Astrocyte (in vitro differentiated cells and primary cell): Measurements from ENCODE around the gene CD200. TPM values are rescaled to one million over a fixed set of nuclear protein-coding genes. Genes with fewer than 3 reads are reported as not detected.
A peak's percentile ranks its signal among the peaks of the same experiment; 100 is the strongest.

ENCODE experiments used
- DNase-seq: peaks from one replicate; pipeline ENCODE4 v3.0.0-alpha.2; 2010; ENCODE audit warnings: low read depth
- FAIRE-seq: peaks from 2 replicates; lab custom pipeline; 2011; peaks lifted over from hg19 to GRCh38; lab: Jason Lieb, UNC
- H2AFZ ChIP-seq: 2 replicates; pipeline ENCODE4 v1.6.0; 2012; ENCODE audit warnings: low read depth, low read length, inconsistent platforms
- H3K27ac ChIP-seq: 2 replicates; pipeline ENCODE4 v1.5.1; 2011; ENCODE audit warnings: low read depth, low read length, inconsistent platforms
- H3K27me3 ChIP-seq: 2 replicates; pipeline ENCODE4 v1.6.0; 2011; ENCODE audit warnings: low read length, inconsistent platforms; ENCODE audit not compliant: insufficient read depth
- H3K36me3 ChIP-seq: 2 replicates; pipeline ENCODE4 v1.5.1; 2011; ENCODE audit warnings: low read length, inconsistent platforms; ENCODE audit not compliant: insufficient read depth
- H3K4me1 ChIP-seq: 2 replicates; pipeline ENCODE4 v1.5.1; 2011; ENCODE audit warnings: low read length, inconsistent platforms; ENCODE audit not compliant: insufficient read depth
- H3K4me2 ChIP-seq: 2 replicates; pipeline ENCODE4 v1.6.0; 2012; ENCODE audit warnings: low read length, inconsistent platforms
- H3K4me3 ChIP-seq: 2 replicates; pipeline ENCODE4 v1.5.1; 2011; ENCODE audit warnings: low read depth, mild to moderate bottlenecking, low read length, inconsistent platforms; ENCODE audit not compliant: insufficient read depth
- H3K79me2 ChIP-seq: 2 replicates; pipeline ENCODE4 v1.6.0; 2012; ENCODE audit warnings: mild to moderate bottlenecking, low read length, inconsistent platforms; ENCODE audit not compliant: insufficient read depth
- H3K9ac ChIP-seq: 2 replicates; pipeline ENCODE4 v1.6.0; 2012; ENCODE audit warnings: mild to moderate bottlenecking, low read length, inconsistent platforms
- H3K9me3 ChIP-seq: 2 replicates; pipeline ENCODE4 v1.5.1; 2012; ENCODE audit warnings: low read depth, mild to moderate bottlenecking, low read length, inconsistent platforms; ENCODE audit not compliant: insufficient read depth
- H4K20me1 ChIP-seq: 2 replicates; pipeline ENCODE4 v1.6.0; 2012; ENCODE audit warnings: low read length, inconsistent platforms; ENCODE audit not compliant: insufficient read depth
- H3K27ac Mint-ChIP-seq: one replicate; pipeline ENCODE4 v1.8.0; 2021; ENCODE audit warnings: mild to moderate bottlenecking, mixed read lengths; ENCODE audit not compliant: unreplicated experiment
- H3K27me3 Mint-ChIP-seq: one replicate; pipeline ENCODE4 v1.8.0; 2021; ENCODE audit warnings: low read depth, mixed read lengths; ENCODE audit not compliant: unreplicated experiment
- H3K36me3 Mint-ChIP-seq: one replicate; pipeline ENCODE4 v1.8.0; 2021; ENCODE audit warnings: low read depth, mixed read lengths; ENCODE audit not compliant: unreplicated experiment
- H3K4me1 Mint-ChIP-seq: one replicate; pipeline ENCODE4 v1.8.0; 2021; ENCODE audit warnings: low read depth, mixed read lengths; ENCODE audit not compliant: unreplicated experiment
- H3K4me3 Mint-ChIP-seq: one replicate; pipeline ENCODE4 v1.8.0; 2021; ENCODE audit warnings: mild to moderate bottlenecking, moderate library complexity, mixed read lengths; ENCODE audit not compliant: unreplicated experiment
- H3K9me3 Mint-ChIP-seq: one replicate; pipeline ENCODE4 v1.8.0; 2021; ENCODE audit warnings: mild to moderate bottlenecking, mixed read lengths; ENCODE audit not compliant: unreplicated experiment
- EZH2 ChIP-seq: IDR thresholded peaks from 2 replicates; pipeline ENCODE4 v1.6.1; 2012; ENCODE audit warnings: mild to moderate bottlenecking, low read length, inconsistent platforms; ENCODE audit not compliant: insufficient read depth
- total RNA-seq: library from RNA; stranded (reverse); gene quantifications from 2 replicates; pipeline ENCODE4 v1.2.1, GENCODE V29; 2021
- TF ChIP-seq, protein P1 (sequence below): IDR thresholded peaks from 2 replicates; pipeline ENCODE4 v1.5.1; 2011; ENCODE audit warnings: low read depth, mild to moderate bottlenecking, inconsistent platforms, low read length, moderate library complexity; ENCODE audit not compliant: insufficient read depth

The CD200 gene
- total RNA-seq, 1 donor from 2014 or later = 11.1 TPM

DNA sequence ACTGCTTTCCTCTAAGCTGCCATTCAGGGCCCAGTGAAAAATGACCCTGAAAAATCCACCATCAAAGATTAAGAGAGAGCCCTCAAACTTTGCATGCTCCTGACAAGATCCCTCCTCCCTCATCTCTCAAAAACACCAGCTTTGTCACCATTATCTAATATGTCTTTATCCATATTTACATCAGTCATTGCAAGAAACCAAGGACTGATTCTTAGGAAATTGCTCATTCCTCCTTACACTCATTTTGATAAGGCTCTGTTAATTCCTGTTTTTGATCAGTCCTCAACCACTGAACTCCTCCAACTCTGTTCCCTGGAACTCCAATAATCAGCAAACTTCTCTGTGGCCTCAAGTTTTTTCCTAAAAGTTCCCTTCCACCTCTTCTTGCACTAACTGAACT is 51.8 kb downstream of the CD200 start:
- peak; percentile 33 for DNase-seq
- Histone ChIP-seq H3K36me3 (no peaks in the 10 kb centered on the region), H3K4me2 (no peak overlapping the region), H3K4me3 (no peak overlapping the region), H4K20me1 (no peaks in the 10 kb centered on the region), H2AFZ (no peak overlapping the region), H3K27ac (no peak overlapping the region), H3K79me2 (no peaks in the 10 kb centered on the region), H3K27me3 (no peaks in the 10 kb centered on the region), H3K4me1 (peaks cover 1% of the 10 kb centered on the region), H3K9me3 (no peaks in the 10 kb centered on the region), H3K9ac (no peak overlapping the region)
- H3K36me3 Mint-ChIP-seq = peaks cover 4% of the 10 kb centered on the region
- no peak for TF ChIP-seq EZH2
- TF ChIP-seq, protein P1, sequence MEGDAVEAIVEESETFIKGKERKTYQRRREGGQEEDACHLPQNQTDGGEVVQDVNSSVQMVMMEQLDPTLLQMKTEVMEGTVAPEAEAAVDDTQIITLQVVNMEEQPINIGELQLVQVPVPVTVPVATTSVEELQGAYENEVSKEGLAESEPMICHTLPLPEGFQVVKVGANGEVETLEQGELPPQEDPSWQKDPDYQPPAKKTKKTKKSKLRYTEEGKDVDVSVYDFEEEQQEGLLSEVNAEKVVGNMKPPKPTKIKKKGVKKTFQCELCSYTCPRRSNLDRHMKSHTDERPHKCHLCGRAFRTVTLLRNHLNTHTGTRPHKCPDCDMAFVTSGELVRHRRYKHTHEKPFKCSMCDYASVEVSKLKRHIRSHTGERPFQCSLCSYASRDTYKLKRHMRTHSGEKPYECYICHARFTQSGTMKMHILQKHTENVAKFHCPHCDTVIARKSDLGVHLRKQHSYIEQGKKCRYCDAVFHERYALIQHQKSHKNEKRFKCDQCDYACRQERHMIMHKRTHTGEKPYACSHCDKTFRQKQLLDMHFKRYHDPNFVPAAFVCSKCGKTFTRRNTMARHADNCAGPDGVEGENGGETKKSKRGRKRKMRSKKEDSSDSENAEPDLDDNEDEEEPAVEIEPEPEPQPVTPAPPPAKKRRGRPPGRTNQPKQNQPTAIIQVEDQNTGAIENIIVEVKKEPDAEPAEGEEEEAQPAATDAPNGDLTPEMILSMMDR = no peak
- H3K27me3 Mint-ChIP-seq = no peaks in the 10 kb centered on the region
- H3K4me3 Mint-ChIP-seq = no peak overlapping the region
- peaks cover 2% of the 10 kb centered on the region for H3K9me3 Mint-ChIP-seq
- peaks cover 6% of the 10 kb centered on the region for H3K4me1 Mint-ChIP-seq
- FAIRE-seq = no peak
- peak overlapping the region; percentile 51 for H3K27ac Mint-ChIP-seq

DNA sequence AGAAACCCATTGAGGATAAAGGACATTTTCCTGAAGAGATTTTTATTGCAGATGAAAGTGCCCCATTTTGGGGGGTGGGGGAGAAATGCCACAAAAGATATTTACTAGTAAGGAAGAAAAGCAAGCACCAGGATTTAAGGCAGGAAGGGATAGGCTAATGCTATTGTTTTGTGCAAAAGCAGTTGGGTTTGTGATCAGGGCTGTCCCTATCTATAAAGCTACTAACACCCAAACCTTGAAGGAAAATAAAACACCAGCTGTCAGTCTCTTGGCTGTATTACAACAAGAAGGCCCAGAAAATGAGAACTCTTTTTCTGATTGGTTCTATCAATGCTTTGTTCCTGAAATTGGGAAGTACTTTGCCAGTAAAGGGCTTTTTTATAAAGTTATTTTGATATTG is 56.0 kb downstream of the CD200 start:
- no peak overlapping the region for H2AFZ ChIP-seq
- FAIRE-seq = no peak

GRCh38 chr3:112389961-112390360 is 57.0 kb downstream of the CD200 start:
- H2AFZ ChIP-seq = no peak overlapping the region
- no peak for FAIRE-seq

More for the DNA sequence above, 56.0 kb downstream of the CD200 start:
- Histone ChIP-seq H3K36me3 (no peaks in the 10 kb centered on the region), H3K4me2 (no peak overlapping the region), H3K27me3 (no peaks in the 10 kb centered on the region), H3K79me2 (no peaks in the 10 kb centered on the region), H3K4me1 (peaks cover 20% of the 10 kb centered on the region), H3K9me3 (peaks cover 3% of the 10 kb centered on the region), H3K27ac (no peak overlapping the region), H4K20me1 (no peaks in the 10 kb centered on the region), H3K9ac (no peak overlapping the region), H3K4me3 (no peak overlapping the region)
- no peak for DNase-seq
- TF ChIP-seq, protein P1 = no peak
- no peak for TF ChIP-seq EZH2
- Mint-ChIP-seq H3K4me1 (peaks cover 21% of the 10 kb centered on the region), H3K9me3 (peaks cover 12% of the 10 kb centered on the region), H3K4me3 (no peak overlapping the region), H3K36me3 (no peaks in the 10 kb centered on the region), H3K27me3 (no peaks in the 10 kb centered on the region), H3K27ac (no peak overlapping the region)

More at GRCh38 chr3:112389961-112390360, 57.0 kb downstream of the CD200 start:
- Histone ChIP-seq H3K27ac (peak overlapping the region; percentile 93), H3K36me3 (no peaks in the 10 kb centered on the region), H3K79me2 (no peaks in the 10 kb centered on the region), H3K4me1 (peaks cover 20% of the 10 kb centered on the region), H3K9me3 (peaks cover 3% of the 10 kb centered on the region), H3K9ac (no peak overlapping the region), H3K4me2 (no peak overlapping the region), H4K20me1 (no peaks in the 10 kb centered on the region), H3K4me3 (no peak overlapping the region), H3K27me3 (no peaks in the 10 kb centered on the region)
- Mint-ChIP-seq H3K4me1 (peaks cover 26% of the 10 kb centered on the region), H3K4me3 (no peak overlapping the region), H3K36me3 (no peaks in the 10 kb centered on the region), H3K27ac (peak overlapping the region; percentile 88), H3K27me3 (no peaks in the 10 kb centered on the region), H3K9me3 (peaks cover 14% of the 10 kb centered on the region)
- TF ChIP-seq, protein P1 = no peak
- DNase-seq = no peak
